Activated gamma-delta T cell treated with Interleukin-2 at 50 U/mL for 16 hours (primary cell): ENCODE data around the gene HID1.
A peak's percentile ranks its signal among the peaks of the same experiment; 100 is the strongest.

Experiments used
- DNase-seq: peaks from one replicate; pipeline ENCODE4 v3.0.0-alpha.2; 2020

The HID1 gene

GRCh38 chr17:74964988-74965622 lies 7.5 kb downstream of the HID1 start:
- DNase-seq = no peak

- DNase-seq = no peak
Measured at GRCh38 chr17:74964246-74964761, 8.3 kb downstream of the HID1 start.

- DNase-seq = no peak
Measured at GRCh38 chr17:74963656-74964055, 8.9 kb downstream of the HID1 start.

GRCh38 chr17:74962622-74963394 lies 9.8 kb downstream of the HID1 start:
- no peak for DNase-seq

GRCh38 chr17:74961657-74962350 lies 10.8 kb downstream of the HID1 start:
- DNase-seq = peak; percentile 88

GRCh38 chr17:74960570-74961342 lies 11.8 kb downstream of the HID1 start:
- peak; percentile 16 for DNase-seq

- DNase-seq = no peak
Measured at GRCh38 chr17:74959826-74960515, 12.6 kb downstream of the HID1 start.

GRCh38 chr17:74957935-74958740 lies 14.4 kb downstream of the HID1 start:
- peak; percentile 80 for DNase-seq

- DNase-seq = no peak
Measured at GRCh38 chr17:74956093-74956492, 16.5 kb downstream of the HID1 start.

- no peak for DNase-seq
Measured at GRCh38 chr17:74954665-74955421, 17.7 kb downstream of the HID1 start.

GRCh38 chr17:74954115-74954514 lies 18.4 kb downstream of the HID1 start:
- DNase-seq = no peak

- DNase-seq = no peak
Measured at GRCh38 chr17:74953134-74953687, 19.3 kb downstream of the HID1 start.

- no peak for DNase-seq
Measured at GRCh38 chr17:74952431-74953133, 20.0 kb downstream of the HID1 start.

GRCh38 chr17:74951680-74952421 lies 20.7 kb downstream of the HID1 start:
- no peak for DNase-seq

GRCh38 chr17:74951065-74951464 lies 21.5 kb downstream of the HID1 start:
- no peak for DNase-seq

GRCh38 chr17:74950207-74950606 lies 22.4 kb downstream of the HID1 start:
- no peak for DNase-seq

- DNase-seq = no peak
Measured at GRCh38 chr17:74949455-74950115, 23.0 kb downstream of the HID1 start.

- DNase-seq = no peak
Measured at GRCh38 chr17:74947041-74947754, 25.4 kb downstream of the HID1 start.
